HG03571 (cell line): ENCODE results near the gene CCDC107.

Source experiments
- ATAC-seq: cut with Tn5 transposase; IDR thresholded peaks from one replicate; pipeline ENCODE4 v1.9.1; 2021; ENCODE audit not compliant: unreplicated experiment

Gene CCDC107

DNA sequence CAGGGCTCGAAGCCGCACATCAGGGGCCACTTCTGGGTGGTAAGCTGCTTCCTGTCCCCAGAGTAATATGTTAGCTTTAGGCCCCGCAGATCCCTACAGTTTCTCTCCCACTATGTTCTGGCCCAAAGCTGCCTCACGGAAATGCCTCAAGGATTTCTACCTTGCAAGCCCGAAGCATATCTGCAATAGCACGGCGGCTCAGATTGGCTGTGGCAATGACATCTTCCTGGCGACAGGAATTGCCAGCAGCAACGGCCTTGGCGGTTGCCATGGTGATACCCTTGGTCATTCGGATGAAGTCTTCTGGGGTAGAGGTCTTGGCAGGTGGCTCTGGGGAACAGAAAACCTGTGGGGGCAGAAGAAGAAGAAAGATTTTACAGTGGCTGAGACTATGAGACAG lies 41.9 kb downstream of the CCDC107 start:
- ATAC-seq: no peak

DNA sequence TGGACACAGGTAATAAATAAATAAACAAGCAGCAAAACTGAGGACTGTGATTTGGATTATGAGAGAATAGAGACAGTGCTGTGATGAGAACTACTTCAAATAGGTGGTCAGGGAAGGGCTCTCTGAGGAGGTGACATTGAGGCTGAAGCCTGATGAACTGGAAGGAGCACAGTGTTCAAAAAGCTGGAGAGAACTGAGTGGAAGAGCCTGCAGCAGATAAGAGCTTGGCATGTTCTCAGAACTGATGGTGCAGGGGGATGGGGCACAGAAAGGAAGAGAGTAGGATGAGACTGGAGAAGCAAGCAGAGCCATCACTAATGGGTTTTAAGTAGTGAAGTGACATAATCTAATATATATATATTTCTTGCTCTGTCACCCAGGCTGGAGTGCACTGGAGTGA lies 42.9 kb downstream of the CCDC107 start:
- no peak for ATAC-seq

DNA sequence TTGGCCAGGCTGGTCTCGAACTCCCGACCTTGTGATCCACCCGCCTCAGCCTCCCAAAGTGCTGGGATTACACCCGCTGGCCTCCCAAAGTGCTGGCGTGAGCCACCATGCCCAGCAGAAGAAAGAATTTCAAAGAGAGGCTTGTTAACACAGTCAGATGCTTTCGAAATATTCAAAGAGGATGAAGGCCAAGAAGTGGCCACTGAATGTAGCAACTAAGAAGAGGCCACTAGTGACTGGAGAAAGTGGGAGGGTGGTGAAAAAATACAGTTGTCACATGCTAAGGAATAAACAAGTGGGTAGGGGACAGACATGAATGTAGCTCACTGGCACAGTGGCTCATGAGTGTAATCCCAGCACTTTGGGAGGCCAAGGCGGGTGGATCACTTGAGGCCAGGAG lies 44.6 kb downstream of the CCDC107 start:
- ATAC-seq: no peak

DNA sequence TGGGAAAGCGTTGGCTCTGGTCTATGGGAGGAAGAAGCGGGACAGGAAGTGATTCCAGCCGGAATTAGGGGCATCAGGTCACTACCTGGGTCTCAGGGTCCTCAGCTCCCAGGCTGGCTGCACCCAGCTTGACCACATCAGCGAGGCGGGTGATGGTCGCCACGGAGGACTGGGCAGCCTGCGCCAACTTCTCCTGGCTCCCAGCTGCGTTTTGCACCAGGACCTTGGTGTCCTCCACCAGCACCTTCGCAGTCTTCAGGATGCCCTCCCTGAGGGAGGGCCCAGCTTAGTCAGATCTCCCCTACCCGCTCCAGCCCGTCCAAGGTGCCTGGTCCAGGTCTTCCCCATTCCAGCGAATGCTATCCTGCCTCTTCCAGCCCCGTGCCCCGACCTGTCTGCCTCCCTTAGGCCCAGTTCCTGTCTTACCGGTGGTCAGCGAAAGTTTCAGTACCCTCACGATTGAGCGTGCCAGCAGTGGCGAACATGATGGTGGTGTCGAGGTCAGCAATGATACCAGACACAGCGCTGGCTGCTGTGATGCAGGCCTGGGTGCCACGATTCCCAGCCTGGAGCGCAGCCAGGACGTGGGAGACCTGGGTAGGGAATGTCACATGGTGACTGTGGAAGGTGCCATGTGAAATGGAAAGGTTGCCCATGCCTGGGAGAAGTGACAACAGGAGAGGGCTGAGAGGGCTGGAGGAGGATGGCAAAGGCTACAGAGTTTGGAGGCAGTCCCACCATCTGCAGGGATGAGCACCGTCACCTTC lies 46.0 kb downstream of the CCDC107 start:
- no peak for ATAC-seq

DNA sequence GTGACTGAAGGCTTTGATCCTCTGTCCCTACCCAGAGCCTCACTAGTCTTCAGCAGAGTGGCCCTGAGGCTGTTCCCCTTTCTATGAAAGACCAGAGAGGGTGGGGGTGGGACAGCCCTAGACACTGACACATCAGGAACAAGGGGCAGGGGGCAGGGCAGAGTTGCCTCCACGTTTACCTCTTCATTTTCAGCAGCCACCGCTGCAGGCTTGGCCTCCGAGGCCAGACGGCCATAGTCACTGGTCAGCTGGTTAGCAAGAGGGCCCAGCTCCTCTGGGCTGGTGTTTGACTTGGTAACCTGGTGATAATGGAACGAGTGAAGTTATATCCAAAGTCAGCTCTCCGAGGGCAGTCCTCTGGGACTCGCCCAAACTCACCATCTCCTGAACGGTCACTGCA lies 47.3 kb downstream of the CCDC107 start:
- ATAC-seq: no peak

DNA sequence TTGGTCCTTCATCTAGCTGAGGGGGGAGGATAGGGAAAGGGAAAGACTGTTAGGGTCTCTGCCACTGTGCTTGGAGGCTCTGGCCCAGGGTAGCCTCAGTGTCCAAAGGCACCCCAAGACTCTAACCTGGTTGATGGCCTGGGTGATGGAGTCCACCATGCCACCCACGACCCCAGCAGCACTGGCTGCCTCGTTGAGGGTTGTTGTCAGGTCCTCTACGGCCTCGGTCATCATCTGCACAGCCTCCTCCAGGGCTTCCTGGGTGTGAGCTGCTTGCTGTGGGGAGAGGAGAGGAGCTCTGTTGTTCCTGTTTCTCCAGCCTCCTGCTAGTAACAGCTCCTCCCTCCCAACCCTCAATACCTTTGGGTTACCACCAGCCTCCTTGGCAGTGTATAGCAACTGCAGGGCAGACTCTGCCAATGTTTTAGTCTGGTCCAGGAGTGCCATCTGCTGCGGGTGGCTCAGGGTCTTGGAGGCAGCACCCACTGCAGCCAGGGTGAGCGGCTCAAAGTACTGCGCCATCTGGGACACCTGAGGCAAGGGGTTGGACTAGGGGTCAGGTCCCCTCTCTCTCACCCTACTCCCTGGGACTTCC lies 47.8 kb downstream of the CCDC107 start:
- ATAC-seq: no peak

DNA sequence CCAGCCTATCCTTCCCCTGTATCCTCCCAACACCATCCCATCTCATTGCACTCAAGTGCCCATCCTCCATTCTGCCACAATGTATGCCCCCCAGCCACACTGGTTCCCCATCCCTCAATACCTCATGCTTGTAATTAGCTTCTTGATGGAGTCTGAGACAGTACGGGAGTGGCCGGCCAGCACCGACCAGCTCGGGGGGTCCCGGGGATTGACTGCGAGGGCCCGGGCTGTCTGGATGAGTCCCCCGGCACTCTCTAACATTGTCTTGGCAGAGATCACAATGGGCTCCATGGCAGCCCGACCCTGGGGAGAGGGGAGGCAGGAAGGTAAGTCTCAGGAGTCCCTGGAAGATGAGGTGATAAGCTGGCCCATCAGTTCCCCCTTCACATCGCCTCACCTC lies 48.9 kb downstream of the CCDC107 start:
- ATAC-seq: no peak

DNA sequence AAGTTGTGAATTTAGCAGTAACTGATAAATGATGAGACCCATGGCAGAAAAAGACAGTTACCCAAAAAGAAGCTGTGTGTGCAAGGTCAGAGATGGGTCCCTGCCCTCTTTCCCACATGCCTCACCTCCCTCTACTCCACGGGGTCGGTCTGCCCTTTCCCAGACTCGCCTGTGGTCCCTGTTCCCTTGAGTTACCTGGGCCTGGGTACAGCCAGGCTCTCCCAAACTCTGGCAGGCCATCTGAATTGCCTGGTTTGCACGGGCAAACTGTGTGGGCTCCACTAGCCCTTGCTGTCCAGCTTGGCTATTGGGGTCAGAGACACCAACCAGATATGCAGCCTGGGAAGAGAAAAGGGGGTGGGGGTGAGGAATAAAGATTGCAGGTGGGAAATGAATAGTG lies 50.1 kb downstream of the CCDC107 start:
- no peak for ATAC-seq

DNA sequence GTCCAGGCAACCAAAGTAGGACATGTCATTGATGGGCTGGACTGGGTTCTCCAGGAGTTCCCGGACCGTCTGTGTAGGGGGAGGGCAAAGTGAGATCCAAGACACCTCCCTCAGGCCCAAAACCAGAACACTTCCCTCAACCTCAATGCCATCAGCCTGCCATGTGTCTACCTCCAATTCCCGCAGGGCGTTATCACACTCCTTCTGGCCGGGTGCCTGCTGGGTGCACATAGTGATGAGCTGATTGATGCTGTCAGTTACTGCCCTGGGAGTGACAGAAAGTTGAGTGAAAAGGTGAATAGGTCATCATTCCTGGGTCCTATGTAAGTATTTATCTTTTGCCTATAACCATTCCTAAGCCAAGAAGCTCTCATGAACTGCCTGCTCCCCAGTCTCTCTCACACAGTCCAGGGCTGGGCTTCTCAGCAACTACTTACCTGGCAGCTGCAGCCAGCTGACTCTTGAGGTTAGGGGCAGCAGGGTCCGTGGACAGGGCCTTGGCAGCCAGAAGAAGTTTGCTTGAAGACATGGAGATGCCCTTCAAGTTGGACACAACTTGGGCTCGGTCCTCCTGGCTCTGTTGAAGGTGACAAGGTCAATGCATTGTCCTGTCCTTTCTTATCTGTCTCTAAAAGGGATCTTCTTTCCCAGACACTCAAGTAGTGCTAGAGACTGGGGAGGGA lies 52.9 kb downstream of the CCDC107 start:
- ATAC-seq: no peak
